NB4 (cell line): ENCODE results near the gene BLVRA.

Experiments used
- CTCF ChIP-seq: IDR thresholded peaks from one replicate; pipeline ENCODE4 v1.5.1; 2012; ENCODE audit warnings: low read depth, low read length
- MYC ChIP-seq: IDR thresholded peaks from 2 replicates; pipeline ENCODE4 v1.6.1; 2011; ENCODE audit warnings: low read depth, low read length
- POLR2A ChIP-seq: IDR thresholded peaks from 2 replicates; pipeline ENCODE4 v1.6.1; 2011; ENCODE audit warnings: mild to moderate bottlenecking; ENCODE audit not compliant: insufficient read length; ENCODE audit errors: extremely low read depth

GRCh38 chr7:43723007-43723341 lies 35.5 kb upstream of the BLVRA start:
- no peak for TF ChIP-seq CTCF
- no peak for TF ChIP-seq MYC
- no peak for TF ChIP-seq POLR2A
